Measurements from ENCODE around the gene PDCD1LG2. TPM values are rescaled to one million over a fixed set of nuclear protein-coding genes. Genes with fewer than 3 reads are reported as not detected.

The PDCD1LG2 gene
- total and polyA plus RNA-seq, 2 donors = 3.4 to 8.2 TPM

DNA sequence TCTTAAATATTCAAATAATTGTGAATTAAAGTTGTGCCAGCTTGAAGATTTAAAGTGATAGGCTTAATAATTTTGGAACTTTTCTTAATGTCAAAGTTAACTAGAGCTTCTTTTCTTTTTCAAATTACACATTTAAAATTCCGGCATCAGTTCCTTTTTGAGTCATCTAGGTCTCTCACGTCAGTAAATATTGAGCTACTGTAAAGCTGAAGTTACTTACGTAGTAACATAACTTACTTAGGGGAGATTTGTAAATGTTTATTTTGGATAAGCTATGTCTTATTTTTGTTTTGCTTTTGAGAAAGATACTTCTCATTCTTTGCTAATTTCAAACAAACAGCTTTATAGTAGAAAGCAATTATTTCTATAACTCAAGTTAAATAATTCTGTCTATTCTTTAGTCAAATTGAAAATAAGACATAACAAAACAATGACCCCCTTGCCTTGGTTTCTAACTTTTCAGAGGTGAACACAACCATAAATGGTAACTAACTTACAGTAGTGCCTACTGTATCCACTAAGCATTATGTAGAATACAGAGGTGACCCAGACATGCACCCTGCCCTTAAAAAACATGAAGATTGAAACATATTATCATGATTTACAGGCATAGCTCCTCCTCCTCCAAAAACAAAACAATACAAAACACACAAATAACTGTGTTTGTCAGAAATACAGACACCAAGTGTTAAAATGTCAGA is 30.2 kb upstream of the PDCD1LG2 start:
- H3K27me3 ChIP-seq (ENCODE audit: control insufficient read depth in 2 of 2, insufficient read depth in 1 of 2, low read length in 1 of 2) = no peaks in the 10 kb centered on the region
- WGBS = 97% methylated on average over 3 of the region's 3 CpGs
- no peak for DNase-seq (ENCODE audit: low read depth in 6 of 9, low spot score in 9 of 9)
- H3K4me3 ChIP-seq (ENCODE audit: low read length in 2 of 2) = no peak overlapping the region
- no peaks in the 10 kb centered on the region for H3K36me3 ChIP-seq (ENCODE audit: control insufficient read depth in 2 of 2, insufficient read depth in 2 of 2, low read length in 1 of 2)
- H3K27ac ChIP-seq (ENCODE audit: low read depth in 1 of 2, low read length in 1 of 2) = no peak overlapping the region
- peaks cover 0 to 6% of the 10 kb centered on the region in 2 donors for H3K9me3 ChIP-seq (ENCODE audit: control insufficient read depth in 2 of 2, insufficient read depth in 1 of 2, low read length in 1 of 2)
- no peaks in the 10 kb centered on the region for H3K4me1 ChIP-seq (ENCODE audit: control insufficient read depth in 2 of 2, insufficient read depth in 2 of 2, low read length in 2 of 2)

DNA sequence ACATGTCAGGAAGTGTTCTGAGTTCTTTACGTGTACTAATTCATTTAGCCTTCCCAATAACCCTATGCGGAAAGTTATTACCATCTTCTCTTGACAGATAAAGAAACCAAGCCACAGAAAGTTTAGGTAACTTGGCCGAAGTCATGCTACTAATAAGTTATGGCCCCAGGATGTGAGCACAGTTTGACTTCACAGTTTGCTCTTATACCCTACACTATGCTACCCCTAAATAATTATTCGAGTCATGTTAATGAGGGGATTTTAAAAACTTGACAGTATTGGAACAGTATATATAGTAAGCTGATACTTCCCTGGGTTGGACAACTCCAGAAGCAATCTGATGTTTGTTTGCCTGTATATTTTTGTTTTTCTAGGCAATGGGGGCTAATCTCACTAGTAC is 29.4 kb upstream of the PDCD1LG2 start:
- 96% methylated on average over 4 of the region's 4 CpGs for WGBS
- Histone ChIP-seq H3K27ac (ENCODE audit: low read depth in 1 of 2, low read length in 1 of 2) (no peak overlapping the region), H3K4me3 (ENCODE audit: low read length in 2 of 2) (no peak overlapping the region), H3K27me3 (ENCODE audit: control insufficient read depth in 2 of 2, insufficient read depth in 1 of 2, low read length in 1 of 2) (no peaks in the 10 kb centered on the region), H3K36me3 (ENCODE audit: control insufficient read depth in 2 of 2, insufficient read depth in 2 of 2, low read length in 1 of 2) (no peaks in the 10 kb centered on the region), H3K9me3 (ENCODE audit: control insufficient read depth in 2 of 2, insufficient read depth in 1 of 2, low read length in 1 of 2) (peaks cover 0 to 6% of the 10 kb centered on the region in 2 donors), H3K4me1 (ENCODE audit: control insufficient read depth in 2 of 2, insufficient read depth in 2 of 2, low read length in 2 of 2) (no peaks in the 10 kb centered on the region)
- no peak for DNase-seq (ENCODE audit: low read depth in 6 of 9, low spot score in 9 of 9)

DNA sequence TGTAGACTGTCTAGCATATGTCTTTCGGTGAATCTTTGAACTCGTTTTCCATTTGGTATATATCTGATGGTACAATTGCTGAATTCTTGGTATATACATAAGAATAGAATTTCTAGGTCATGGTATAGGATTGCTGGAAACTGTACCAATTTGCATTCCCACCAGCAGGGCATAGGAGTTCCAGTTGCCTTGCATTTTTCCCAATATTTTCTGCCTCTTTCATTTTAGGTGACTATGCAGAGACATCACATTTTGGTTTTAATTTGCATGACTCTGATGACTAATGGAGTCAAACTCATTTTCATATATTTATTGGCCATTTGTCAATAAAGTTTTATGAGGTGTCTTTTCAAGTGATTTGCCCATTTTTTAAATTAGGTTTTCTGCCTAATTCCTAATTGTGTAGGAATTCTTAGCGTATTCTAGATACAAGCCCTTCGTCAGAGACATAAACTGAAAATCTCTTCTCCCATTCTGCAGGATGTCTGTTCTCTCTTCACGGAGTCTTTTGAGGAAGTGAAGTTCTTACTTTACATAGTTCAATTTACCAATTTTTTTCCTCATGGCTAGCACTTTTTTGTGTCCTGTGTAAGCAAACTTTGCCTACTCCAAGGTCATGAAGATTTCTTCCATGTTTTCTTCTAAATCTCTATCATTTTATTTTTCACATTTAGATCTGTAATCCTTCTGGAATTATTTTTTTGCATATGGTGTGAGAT is 28.9 kb upstream of the PDCD1LG2 start:
- no peak for DNase-seq (ENCODE audit: low read depth in 6 of 9, low spot score in 9 of 9)
- no peaks in the 10 kb centered on the region for H3K36me3 ChIP-seq (ENCODE audit: control insufficient read depth in 2 of 2, insufficient read depth in 2 of 2, low read length in 1 of 2)
- 76% methylated on average over 5 of the region's 5 CpGs for WGBS
- H3K4me3 ChIP-seq (ENCODE audit: low read length in 2 of 2) = no peak overlapping the region
- peaks cover 0 to 6% of the 10 kb centered on the region in 2 donors for H3K9me3 ChIP-seq (ENCODE audit: control insufficient read depth in 2 of 2, insufficient read depth in 1 of 2, low read length in 1 of 2)
- H3K27me3 ChIP-seq (ENCODE audit: control insufficient read depth in 2 of 2, insufficient read depth in 1 of 2, low read length in 1 of 2) = no peaks in the 10 kb centered on the region
- no peaks in the 10 kb centered on the region for H3K4me1 ChIP-seq (ENCODE audit: control insufficient read depth in 2 of 2, insufficient read depth in 2 of 2, low read length in 2 of 2)
- no peak overlapping the region for H3K27ac ChIP-seq (ENCODE audit: low read depth in 1 of 2, low read length in 1 of 2)

DNA sequence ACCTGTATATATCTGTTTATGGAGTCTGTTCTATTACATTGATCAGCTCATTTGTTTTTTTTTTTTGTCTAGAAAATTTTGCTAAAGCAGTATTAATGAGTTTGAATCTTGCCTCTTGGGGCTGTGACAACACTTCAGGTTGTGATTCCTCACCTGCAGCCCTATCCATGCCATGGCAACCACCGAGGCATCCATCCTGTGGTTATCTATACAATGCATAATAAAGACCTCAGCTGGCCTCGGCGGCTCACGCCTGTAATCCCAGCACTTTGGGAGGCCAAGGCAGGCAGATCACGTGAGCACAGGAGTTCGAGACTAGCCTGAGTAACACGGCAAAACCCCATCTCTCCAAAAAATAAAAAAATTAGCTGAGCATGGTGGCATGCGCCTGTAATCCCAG is 28.1 kb upstream of the PDCD1LG2 start:
- H3K9me3 ChIP-seq (ENCODE audit: control insufficient read depth in 2 of 2, insufficient read depth in 1 of 2, low read length in 1 of 2) = peaks cover 0 to 6% of the 10 kb centered on the region in 2 donors
- no peak for DNase-seq (ENCODE audit: low read depth in 6 of 9, low spot score in 9 of 9)
- H3K27me3 ChIP-seq (ENCODE audit: control insufficient read depth in 2 of 2, insufficient read depth in 1 of 2, low read length in 1 of 2) = no peaks in the 10 kb centered on the region
- H3K4me3 ChIP-seq (ENCODE audit: low read length in 2 of 2) = no peak overlapping the region
- 97% methylated on average over 8 of the region's 8 CpGs for WGBS
- no peaks in the 10 kb centered on the region for H3K4me1 ChIP-seq (ENCODE audit: control insufficient read depth in 2 of 2, insufficient read depth in 2 of 2, low read length in 2 of 2)
- H3K27ac ChIP-seq (ENCODE audit: low read depth in 1 of 2, low read length in 1 of 2) = no peak overlapping the region
- H3K36me3 ChIP-seq (ENCODE audit: control insufficient read depth in 2 of 2, insufficient read depth in 2 of 2, low read length in 1 of 2) = no peaks in the 10 kb centered on the region

DNA sequence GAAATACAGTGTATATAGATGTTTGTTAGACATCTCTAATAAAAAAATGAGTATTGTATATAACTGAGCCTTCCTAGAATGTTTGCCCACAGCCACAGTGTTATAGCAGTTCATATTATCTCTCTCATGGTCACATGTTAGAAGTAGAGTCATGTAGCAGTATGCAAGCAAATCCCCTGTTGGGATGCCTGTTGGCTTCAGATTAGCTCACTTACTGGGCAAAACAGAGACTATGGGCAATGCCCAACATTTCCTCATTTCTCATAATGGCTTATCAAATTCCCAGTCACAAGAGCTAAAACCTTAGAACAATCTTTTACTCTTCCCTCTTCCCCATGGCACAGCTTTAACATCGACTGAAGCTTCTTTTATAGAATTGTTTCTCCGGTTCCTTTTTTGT is 27.0 kb upstream of the PDCD1LG2 start:
- Histone ChIP-seq H3K27ac (ENCODE audit: low read depth in 1 of 2, low read length in 1 of 2) (no peak overlapping the region), H3K4me1 (ENCODE audit: control insufficient read depth in 2 of 2, insufficient read depth in 2 of 2, low read length in 2 of 2) (no peaks in the 10 kb centered on the region), H3K9me3 (ENCODE audit: control insufficient read depth in 2 of 2, insufficient read depth in 1 of 2, low read length in 1 of 2) (no peaks in the 10 kb centered on the region), H3K36me3 (ENCODE audit: control insufficient read depth in 2 of 2, insufficient read depth in 2 of 2, low read length in 1 of 2) (no peaks in the 10 kb centered on the region), H3K27me3 (ENCODE audit: control insufficient read depth in 2 of 2, insufficient read depth in 1 of 2, low read length in 1 of 2) (no peaks in the 10 kb centered on the region), H3K4me3 (ENCODE audit: low read length in 2 of 2) (no peak overlapping the region)
- no peak for DNase-seq (ENCODE audit: low read depth in 6 of 9, low spot score in 9 of 9)
- WGBS = 76% methylated on average over 2 of the region's 2 CpGs

DNA sequence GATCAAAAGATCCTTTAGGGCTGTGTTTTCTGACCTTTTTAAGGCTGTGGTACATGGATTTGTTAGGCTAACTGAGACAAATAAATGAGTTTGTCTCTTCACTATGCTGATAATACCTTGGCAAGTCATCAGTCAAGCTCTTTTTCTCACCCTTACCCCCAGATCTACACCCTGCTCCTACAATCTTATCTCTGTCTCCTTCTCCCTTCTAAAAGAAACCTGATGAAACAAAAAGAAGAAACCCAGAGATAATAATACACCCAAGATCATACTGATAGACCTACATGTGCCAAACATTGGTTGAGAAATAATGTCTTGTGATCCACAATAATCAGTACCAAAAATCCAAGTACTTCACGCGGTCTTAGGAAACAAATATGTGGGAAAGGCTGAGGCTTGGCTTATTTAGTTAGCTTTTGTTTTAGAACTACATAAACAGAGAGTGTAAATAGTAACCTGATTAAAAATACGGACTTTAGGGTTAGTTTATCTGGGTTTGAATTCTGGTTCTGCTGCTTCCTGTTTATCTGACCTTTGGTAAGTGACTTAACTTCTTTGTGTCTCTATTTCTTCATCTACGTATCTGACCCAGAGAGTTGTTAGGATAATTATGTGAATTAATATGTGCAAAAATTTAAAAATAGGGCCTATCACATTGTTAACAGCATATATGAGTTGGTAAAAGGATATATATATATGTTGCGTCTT is 24.8 kb upstream of the PDCD1LG2 start:
- DNase-seq (ENCODE audit: low read depth in 6 of 9, low spot score in 9 of 9) = no peak
- H3K4me3 ChIP-seq (ENCODE audit: low read length in 2 of 2) = no peak overlapping the region
- WGBS = 97% methylated on average over 5 of the region's 5 CpGs

DNA sequence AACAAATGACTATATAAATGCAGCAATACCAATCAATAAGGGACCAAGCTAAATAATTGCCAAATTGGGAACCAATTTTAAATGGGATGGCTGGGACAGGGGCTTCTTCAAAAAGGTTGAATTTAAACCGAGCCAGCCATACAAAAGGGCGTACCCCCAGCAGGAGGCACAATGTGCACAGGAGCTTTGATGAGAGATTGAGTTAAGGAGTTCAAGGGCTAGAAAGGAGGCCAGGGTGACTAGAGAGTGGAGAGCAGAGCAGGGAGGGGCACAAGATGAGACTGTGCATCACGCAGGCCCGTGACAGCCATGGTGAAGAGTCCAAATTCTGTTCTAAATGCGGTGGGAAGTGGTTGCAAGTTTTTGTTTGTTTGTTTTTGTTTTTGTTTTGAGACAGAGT is 23.3 kb upstream of the PDCD1LG2 start:
- Histone ChIP-seq H3K4me3 (ENCODE audit: low read length in 2 of 2) (no peak overlapping the region), H3K27ac (ENCODE audit: low read depth in 1 of 2, low read length in 1 of 2) (no peak overlapping the region), H3K27me3 (ENCODE audit: control insufficient read depth in 2 of 2, insufficient read depth in 1 of 2, low read length in 1 of 2) (no peaks in the 10 kb centered on the region), H3K9me3 (ENCODE audit: control insufficient read depth in 2 of 2, insufficient read depth in 1 of 2, low read length in 1 of 2) (no peaks in the 10 kb centered on the region), H3K36me3 (ENCODE audit: control insufficient read depth in 2 of 2, insufficient read depth in 2 of 2, low read length in 1 of 2) (no peaks in the 10 kb centered on the region), H3K4me1 (ENCODE audit: control insufficient read depth in 2 of 2, insufficient read depth in 2 of 2, low read length in 2 of 2) (no peaks in the 10 kb centered on the region)
- no peak for DNase-seq (ENCODE audit: low read depth in 6 of 9, low spot score in 9 of 9)
- WGBS = over 99% methylated on average over 5 of the region's 5 CpGs

More for the DNA sequence above, 24.8 kb upstream of the PDCD1LG2 start:
- H3K4me1 ChIP-seq (ENCODE audit: control insufficient read depth in 2 of 2, insufficient read depth in 2 of 2, low read length in 2 of 2) = no peaks in the 10 kb centered on the region
- H3K36me3 ChIP-seq (ENCODE audit: control insufficient read depth in 2 of 2, insufficient read depth in 2 of 2, low read length in 1 of 2) = no peaks in the 10 kb centered on the region
- no peaks in the 10 kb centered on the region for H3K9me3 ChIP-seq (ENCODE audit: control insufficient read depth in 2 of 2, insufficient read depth in 1 of 2, low read length in 1 of 2)
- no peak overlapping the region for H3K27ac ChIP-seq (ENCODE audit: low read depth in 1 of 2, low read length in 1 of 2)
- no peaks in the 10 kb centered on the region for H3K27me3 ChIP-seq (ENCODE audit: control insufficient read depth in 2 of 2, insufficient read depth in 1 of 2, low read length in 1 of 2)

DNA sequence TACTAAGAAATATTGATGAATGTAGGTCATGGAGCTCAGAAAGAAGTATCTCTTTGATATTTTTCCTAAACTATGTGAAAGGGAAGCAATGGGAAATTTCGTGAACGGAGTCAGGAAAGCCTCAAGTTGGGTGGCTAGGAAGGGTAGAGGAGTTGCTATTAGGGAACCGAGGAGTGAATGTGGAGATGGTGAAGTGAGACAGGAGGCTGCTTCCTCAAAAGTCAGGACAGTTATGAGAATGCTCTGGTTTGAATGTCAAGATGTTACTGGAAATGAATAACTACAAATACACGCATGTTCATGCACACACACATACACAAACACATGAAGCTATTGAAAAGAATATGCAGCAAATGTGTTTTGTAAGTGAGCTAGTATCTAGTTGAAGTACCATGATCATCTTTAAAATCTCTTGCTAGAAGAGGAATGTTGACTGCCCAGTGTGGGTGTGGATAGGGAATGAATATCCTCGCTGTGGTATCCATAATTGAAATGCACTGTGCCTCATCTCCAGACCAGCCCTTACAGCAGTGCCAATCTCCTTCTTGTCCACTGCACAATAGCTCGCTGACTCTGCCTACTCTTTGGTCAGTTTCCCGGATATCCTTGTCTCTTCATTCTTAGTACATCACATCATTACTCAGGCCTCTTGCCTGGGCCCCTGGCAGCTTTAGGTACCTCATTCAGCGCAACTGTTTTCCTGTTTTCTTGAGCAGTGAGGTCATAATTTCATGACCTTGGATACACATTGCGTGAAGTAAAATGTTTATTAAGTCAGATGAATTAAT is 21.9 kb upstream of the PDCD1LG2 start:
- no peak overlapping the region for H3K27ac ChIP-seq (ENCODE audit: low read depth in 1 of 2, low read length in 1 of 2)
- H3K27me3 ChIP-seq (ENCODE audit: control insufficient read depth in 2 of 2, insufficient read depth in 1 of 2, low read length in 1 of 2) = no peaks in the 10 kb centered on the region
- H3K4me1 ChIP-seq (ENCODE audit: control insufficient read depth in 2 of 2, insufficient read depth in 2 of 2, low read length in 2 of 2) = no peaks in the 10 kb centered on the region
- 92% methylated on average over 9 of the region's 9 CpGs for WGBS
- no peak for DNase-seq (ENCODE audit: low read depth in 6 of 9, low spot score in 9 of 9)
- H3K36me3 ChIP-seq (ENCODE audit: control insufficient read depth in 2 of 2, insufficient read depth in 2 of 2, low read length in 1 of 2) = no peaks in the 10 kb centered on the region
- H3K4me3 ChIP-seq (ENCODE audit: low read length in 2 of 2) = no peak overlapping the region
- H3K9me3 ChIP-seq (ENCODE audit: control insufficient read depth in 2 of 2, insufficient read depth in 1 of 2, low read length in 1 of 2) = no peaks in the 10 kb centered on the region
